GM12878 (cell line): Measurements from ENCODE around the gene WDHD1. TPM values are rescaled to one million over a fixed set of nuclear protein-coding genes. Genes with fewer than 3 reads are reported as not detected.

ENCODE experiments used
- ATF3 ChIP-seq: IDR thresholded peaks from 2 replicates; pipeline ENCODE4 v1.6.1; 2011; ENCODE audit warnings: low read depth, mild to moderate bottlenecking, low read length, moderate library complexity, borderline replicate concordance; ENCODE audit errors: extremely low read depth
- BACH1 ChIP-seq: fragments of 450-650 bp; IDR thresholded peaks from 2 replicates; pipeline ENCODE4 v1.6.1; 2017; ENCODE audit warnings: mild to moderate bottlenecking, borderline replicate concordance
- CREM ChIP-seq: IDR thresholded peaks from 2 replicates; pipeline ENCODE4 v1.6.1; 2014; ENCODE audit warnings: antibody characterized with exemption, low read depth
- DPF2 ChIP-seq: fragments of 450-650 bp; IDR thresholded peaks from 2 replicates; pipeline ENCODE4 v1.6.1; 2017; ENCODE audit warnings: mild to moderate bottlenecking
- EP300 ChIP-seq, 2 experiments: fragments of 150-350 bp in 1 of 2; IDR thresholded peaks; 2 replicates each; pipeline ENCODE4 v1.6.1; 2011 to 2012; ENCODE audit warnings: low read depth in 2 of 2, low read length in 2 of 2, borderline replicate concordance in 1 of 2, improper control_type of control experiment in 1 of 2, inconsistent platforms in 1 of 2; ENCODE audit not compliant: control insufficient read depth in 1 of 2
- EZH2 ChIP-seq: IDR thresholded peaks from 2 replicates; pipeline ENCODE4 v1.6.1; 2012; ENCODE audit warnings: low read depth, mild to moderate bottlenecking, control low read depth, inconsistent platforms, low read length, borderline replicate concordance; ENCODE audit not compliant: control insufficient read depth
- MYB ChIP-seq: fragments of 150-350 bp; IDR thresholded peaks from 2 replicates; pipeline ENCODE4 v1.6.1; 2014; ENCODE audit warnings: mild to moderate bottlenecking, low read depth, low read length, borderline replicate concordance
- NFXL1 ChIP-seq: fragments of 450-650 bp; IDR thresholded peaks from 2 replicates; pipeline ENCODE4 v1.6.1; 2017; ENCODE audit warnings: antibody characterized with exemption, mild to moderate bottlenecking, borderline replicate concordance
- PAX5 ChIP-seq: IDR thresholded peaks from 2 replicates; pipeline ENCODE4 v1.6.1; 2011; ENCODE audit warnings: low read depth, low read length, borderline replicate concordance
- PBX3 ChIP-seq: IDR thresholded peaks from 2 replicates; pipeline ENCODE4 v1.6.1; 2011; ENCODE audit warnings: mild to moderate bottlenecking, low read depth, low read length, moderate library complexity; ENCODE audit not compliant: insufficient replicate concordance
- PKNOX1 ChIP-seq: fragments of 450-650 bp; IDR thresholded peaks from 2 replicates; pipeline ENCODE4 v1.6.1; 2016; ENCODE audit warnings: mild to moderate bottlenecking
- POLR2AphosphoS5 ChIP-seq: IDR thresholded peaks from 2 replicates; pipeline ENCODE4 v1.6.1; 2011; ENCODE audit warnings: mild to moderate bottlenecking, low read length, inconsistent platforms
- RAD51 ChIP-seq: fragments of 450-650 bp; IDR thresholded peaks from 2 replicates; pipeline ENCODE4 v1.6.1; 2016; ENCODE audit warnings: moderate library complexity, mild to moderate bottlenecking, inconsistent platforms
- SMARCA5 ChIP-seq: fragments of 450-650 bp; IDR thresholded peaks from 2 replicates; pipeline ENCODE4 v1.6.1; 2017; ENCODE audit warnings: mild to moderate bottlenecking
- SPI1 ChIP-seq: IDR thresholded peaks from 2 replicates; pipeline ENCODE4 v1.6.1; 2011; ENCODE audit warnings: low read depth, mild to moderate bottlenecking, low read length, moderate library complexity, borderline replicate concordance; ENCODE audit not compliant: insufficient read depth
- SREBF2 ChIP-seq: IDR thresholded peaks from 2 replicates; pipeline ENCODE4 v1.6.1; 2012; ENCODE audit warnings: mild to moderate bottlenecking, low read length
- ZNF592 ChIP-seq: fragments of 450-650 bp; IDR thresholded peaks from 2 replicates; pipeline ENCODE4 v1.6.1; 2017; ENCODE audit warnings: mild to moderate bottlenecking, moderate library complexity
- ZNF687 ChIP-seq: fragments of 450-650 bp; IDR thresholded peaks from 2 replicates; pipeline ENCODE4 v1.6.1; 2017; ENCODE audit warnings: mild to moderate bottlenecking, moderate library complexity
- polyA plus RNA-seq, 11 experiments: library from polyadenylated mRNA; depleted of rRNA in 4 of 11; unstranded in 6 of 11; stranded (reverse) in 5 of 11; fragments of >200 nt; fragmentation: Nextera tagmentation in 4 of 11; fragmentation: Illumina TruSeq in 1 of 11; extraction: Ambion mirVana in 4 of 11; extraction: Trizol in 1 of 11; gene quantifications; 1 replicate in 1 of 11; 2 replicates in 10 of 11; pipeline versions ENCODE4 v1.2.1 to v1.2.3, GENCODE V29; 2011 to 2016; ENCODE audit warnings: inconsistent platforms in 2 of 11, missing spikeins in 2 of 11, low read depth in 1 of 11
- total RNA-seq, 4 experiments: library from RNA; depleted of rRNA in 3 of 4; stranded (reverse); fragments of >200 nt in 3 of 4; fragmentation: Illumina TruSeq in 1 of 4; extraction: Trizol in 1 of 4; gene quantifications; 2 replicates each; pipeline versions ENCODE4 v1.2.1 to v1.2.3, GENCODE V29; 2013 to 2021

The WDHD1 gene
- total and polyA plus RNA-seq, 10 of the 15 experiments (the other 5 are each of a cell fraction or from before 2014, with no cell fraction given), result 11.3 to 50.5 (median 32.6) TPM

- TF ChIP-seq PBX3 (no peak), EP300 (IDR thresholded peaks at IDR 0.05; ENCODE audit: borderline replicate concordance in 1 of 2, control insufficient read depth in 1 of 2, low read depth in 2 of 2, low read length in 2 of 2) (no peak; a peak in 2 of 4 replicates), SREBF2 (no peak), CREM (peak; percentile 99), SMARCA5 (peak; percentile 81), BACH1 (peak; percentile 80), PKNOX1 (peak; percentile 30), ATF3 (0 out of 2 replicates have a peak, but pooled peaks have one; percentile 60), NFXL1 (no peak), PAX5 (peak; percentile 99), ZNF687 (peak; percentile 74), DPF2 (peak; percentile 91), MYB (peak; percentile 5; the same call in 1 of the 2 replicates), SPI1 (peak; percentile 72), RAD51 (no peak), ZNF592 (no peak), EZH2 (no peak), POLR2AphosphoS5 (peak; percentile 93)
Observed at GRCh38 chr14:55026793-55027561, at the start of gene WDHD1, which contains the start of gene SOCS4 (continued).
